ENCODE measurements around the gene IL2RA. TPM values are rescaled to one million over a fixed set of nuclear protein-coding genes. Genes with fewer than 3 reads are reported as not detected.

IL2RA gene
- total and polyA plus RNA-seq, 10 of the 15 experiments (the other 5 are each of a cell fraction or from before 2014, with no cell fraction given), result 2.2 to 6.0 (median 4.9) TPM

DNA sequence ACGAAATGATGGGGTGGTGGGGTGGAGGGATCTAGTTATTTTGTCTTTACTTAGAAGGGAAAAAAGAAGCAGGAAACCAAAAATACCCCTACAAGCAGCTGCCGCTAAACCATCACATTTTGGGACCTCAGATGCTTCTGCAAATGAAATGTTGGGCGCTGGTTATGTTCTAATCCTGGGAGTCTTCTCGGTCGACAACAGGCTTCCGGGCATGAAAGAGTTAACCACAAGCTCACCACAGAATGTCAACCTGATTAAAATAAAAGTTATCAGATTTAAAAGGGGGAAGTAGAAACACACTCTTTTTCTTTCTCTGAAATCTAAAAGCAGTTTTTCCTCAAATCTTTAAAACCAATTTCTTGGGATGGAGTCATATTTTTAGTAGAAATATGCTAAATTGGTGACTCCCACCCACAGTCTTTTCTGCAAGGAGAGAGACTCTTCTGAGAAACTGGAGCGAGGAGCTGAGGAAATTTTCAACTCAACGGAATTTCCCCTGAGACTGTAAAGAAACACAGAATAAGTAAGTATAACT lies 16.8 kb downstream of the IL2RA start:
- ChIA-PET CTCF (interaction anchor here (3.0 to 10.2 kb wide), 2 partner anchors 31 to 40 kb away, joined by 17 to 95 read pairs; no protein-coding TSS in a partner anchor), RAD21 (ENCODE audit: unreplicated experiment) (interaction anchor here (0.9 to 1.4 kb wide), 5 partner anchors 8 to 32 kb away, joined by 3 to 8 read pairs (median 4); no protein-coding TSS in a partner anchor), POLR2A (interaction anchor here (0.6 to 1.1 kb wide), 2 partner anchors 11 to 125 kb away, joined by 3 to 5 read pairs; no protein-coding TSS in a partner anchor), SMC1A (ENCODE audit: uncharacterized antibody, unreplicated experiment) (interaction anchor here (0.7 to 7.1 kb wide), 6 partner anchors 12 to 41 kb away, joined by 3 to 53 read pairs (median 4); no protein-coding TSS in a partner anchor)
- H3K4me3 ChIP-seq, result peak overlapping the region; percentile 9; the same call in 1 of the 2 replicates
- peak overlapping the region; percentile 5; the same call in 1 of the 2 replicates for H2AFZ ChIP-seq (ENCODE audit: control insufficient read depth, low read depth, low read length)
- H4K20me1 ChIP-seq (ENCODE audit: control insufficient read depth, insufficient read depth), result no peaks in the 10 kb centered on the region
- DNase-seq (ENCODE audit: low read depth, low spot score) (no peak), ATAC-seq (peak; percentile 51), FAIRE-seq (no peak)
- WGBS (ENCODE audit: insufficient coverage, insufficient replicate concordance, low lambda C conversion rate, missing lambda C conversion rate), result under 1% methylated on average over 8 of the region's 8 CpGs
- H3K27ac ChIP-seq (ENCODE audit: control insufficient read depth, insufficient read depth), result no peak overlapping the region; the same call in 1 of the 2 replicates
- no peaks in the 10 kb centered on the region for H3K27me3 ChIP-seq (replicated peaks in 1 of 2; ENCODE audit: control insufficient read depth in 2 of 2, insufficient read depth in 2 of 2, low read length in 1 of 2)
- no peaks in the 10 kb centered on the region for H3K79me2 ChIP-seq (ENCODE audit: control insufficient read depth, insufficient read depth, low read length)
- peaks cover 44% of the 10 kb centered on the region for H3K4me1 ChIP-seq (ENCODE audit: control insufficient read depth, insufficient read depth, low read length)
- H3K36me3 ChIP-seq (ENCODE audit: control insufficient read depth in 2 of 2, insufficient read depth in 2 of 2, low read length in 1 of 2), result no peaks in the 10 kb centered on the region; a peak in 1 of 4 replicates
- in situ Hi-C loops (cut with MboI), result no loop called here
- BruUV-seq (replicated peaks), result no TSS peak
- intact Hi-C loops (cut with micrococcal nuclease; ENCODE audit: unreplicated experiment), result no loop called here
- H3K4me2 ChIP-seq (ENCODE audit: control insufficient read depth, insufficient read depth), result peak overlapping the region; percentile 75
- no peaks in the 10 kb centered on the region for H3K9me3 ChIP-seq (replicated peaks; ENCODE audit: control insufficient read depth, insufficient read depth, low read length)
- H3K9ac ChIP-seq (ENCODE audit: control insufficient read depth, insufficient read depth, low read length), result no peak overlapping the region
- TF ChIP-seq MTA2 (IDR thresholded peaks at IDR 0.05; ENCODE audit: low read depth) (peak; percentile 73), MTA3 (IDR thresholded peaks at IDR 0.05; ENCODE audit: borderline replicate concordance, low read length) (0 out of 2 replicates have a peak, but pooled peaks have one; percentile 28), CBFB (IDR thresholded peaks at IDR 0.05; ENCODE audit: low read depth) (peak; percentile 76), NBN (IDR thresholded peaks at IDR 0.05) (0 out of 2 replicates have a peak, but pooled peaks have one; percentile 20), NFIC (IDR thresholded peaks at IDR 0.05; ENCODE audit: low read depth, low read length) (peak; percentile 70), NR2C1 (IDR thresholded peaks at IDR 0.05) (no peak), YY1 (IDR thresholded peaks at IDR 0.05; ENCODE audit: low read depth, low read length) (no peak), FOXK2 (IDR thresholded peaks at IDR 0.05) (no peak), BHLHE40 (IDR thresholded peaks at IDR 0.05; ENCODE audit: borderline replicate concordance in 1 of 2, low read depth in 2 of 2, low read length in 1 of 2) (0 out of 4 replicates have a peak, but pooled peaks of 1 of the 2 experiments have one; percentile 3), SMC3 (IDR thresholded peaks at IDR 0.05; ENCODE audit: borderline replicate concordance, low read length) (no peak), RUNX3 (IDR thresholded peaks at IDR 0.05; ENCODE audit: low read length) (peak; percentile 93), SIX5 (IDR thresholded peaks at IDR 0.05; ENCODE audit: low read depth, low read length, severe bottlenecking) (no peak), ZSCAN29 (IDR thresholded peaks at IDR 0.05) (no peak), DPF2 (IDR thresholded peaks at IDR 0.05) (0 out of 2 replicates have a peak, but pooled peaks have one; percentile 46)
- TF ChIP-seq, protein P1, sequence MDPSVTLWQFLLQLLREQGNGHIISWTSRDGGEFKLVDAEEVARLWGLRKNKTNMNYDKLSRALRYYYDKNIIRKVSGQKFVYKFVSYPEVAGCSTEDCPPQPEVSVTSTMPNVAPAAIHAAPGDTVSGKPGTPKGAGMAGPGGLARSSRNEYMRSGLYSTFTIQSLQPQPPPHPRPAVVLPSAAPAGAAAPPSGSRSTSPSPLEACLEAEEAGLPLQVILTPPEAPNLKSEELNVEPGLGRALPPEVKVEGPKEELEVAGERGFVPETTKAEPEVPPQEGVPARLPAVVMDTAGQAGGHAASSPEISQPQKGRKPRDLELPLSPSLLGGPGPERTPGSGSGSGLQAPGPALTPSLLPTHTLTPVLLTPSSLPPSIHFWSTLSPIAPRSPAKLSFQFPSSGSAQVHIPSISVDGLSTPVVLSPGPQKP (IDR thresholded peaks at IDR 0.05; ENCODE audit: low read depth, low read length), result no peak
- TF ChIP-seq, protein P2, sequence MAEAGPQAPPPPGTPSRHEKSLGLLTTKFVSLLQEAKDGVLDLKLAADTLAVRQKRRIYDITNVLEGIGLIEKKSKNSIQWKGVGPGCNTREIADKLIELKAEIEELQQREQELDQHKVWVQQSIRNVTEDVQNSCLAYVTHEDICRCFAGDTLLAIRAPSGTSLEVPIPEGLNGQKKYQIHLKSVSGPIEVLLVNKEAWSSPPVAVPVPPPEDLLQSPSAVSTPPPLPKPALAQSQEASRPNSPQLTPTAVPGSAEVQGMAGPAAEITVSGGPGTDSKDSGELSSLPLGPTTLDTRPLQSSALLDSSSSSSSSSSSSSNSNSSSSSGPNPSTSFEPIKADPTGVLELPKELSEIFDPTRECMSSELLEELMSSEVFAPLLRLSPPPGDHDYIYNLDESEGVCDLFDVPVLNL (IDR thresholded peaks at IDR 0.05; ENCODE audit: low read depth, low read length), result no peak
- TF ChIP-seq, protein P3, sequence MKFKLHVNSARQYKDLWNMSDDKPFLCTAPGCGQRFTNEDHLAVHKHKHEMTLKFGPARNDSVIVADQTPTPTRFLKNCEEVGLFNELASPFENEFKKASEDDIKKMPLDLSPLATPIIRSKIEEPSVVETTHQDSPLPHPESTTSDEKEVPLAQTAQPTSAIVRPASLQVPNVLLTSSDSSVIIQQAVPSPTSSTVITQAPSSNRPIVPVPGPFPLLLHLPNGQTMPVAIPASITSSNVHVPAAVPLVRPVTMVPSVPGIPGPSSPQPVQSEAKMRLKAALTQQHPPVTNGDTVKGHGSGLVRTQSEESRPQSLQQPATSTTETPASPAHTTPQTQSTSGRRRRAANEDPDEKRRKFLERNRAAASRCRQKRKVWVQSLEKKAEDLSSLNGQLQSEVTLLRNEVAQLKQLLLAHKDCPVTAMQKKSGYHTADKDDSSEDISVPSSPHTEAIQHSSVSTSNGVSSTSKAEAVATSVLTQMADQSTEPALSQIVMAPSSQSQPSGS (IDR thresholded peaks at IDR 0.05; ENCODE audit: low read length), result peak; percentile 67
- TF ChIP-seq, protein P4, sequence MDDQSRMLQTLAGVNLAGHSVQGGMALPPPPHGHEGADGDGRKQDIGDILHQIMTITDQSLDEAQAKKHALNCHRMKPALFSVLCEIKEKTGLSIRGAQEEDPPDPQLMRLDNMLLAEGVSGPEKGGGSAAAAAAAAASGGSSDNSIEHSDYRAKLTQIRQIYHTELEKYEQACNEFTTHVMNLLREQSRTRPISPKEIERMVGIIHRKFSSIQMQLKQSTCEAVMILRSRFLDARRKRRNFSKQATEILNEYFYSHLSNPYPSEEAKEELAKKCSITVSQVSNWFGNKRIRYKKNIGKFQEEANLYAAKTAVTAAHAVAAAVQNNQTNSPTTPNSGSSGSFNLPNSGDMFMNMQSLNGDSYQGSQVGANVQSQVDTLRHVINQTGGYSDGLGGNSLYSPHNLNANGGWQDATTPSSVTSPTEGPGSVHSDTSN (IDR thresholded peaks at IDR 0.05; ENCODE audit: insufficient replicate concordance, low read depth, low read length), result no peak
- TF ChIP-seq, protein P5, sequence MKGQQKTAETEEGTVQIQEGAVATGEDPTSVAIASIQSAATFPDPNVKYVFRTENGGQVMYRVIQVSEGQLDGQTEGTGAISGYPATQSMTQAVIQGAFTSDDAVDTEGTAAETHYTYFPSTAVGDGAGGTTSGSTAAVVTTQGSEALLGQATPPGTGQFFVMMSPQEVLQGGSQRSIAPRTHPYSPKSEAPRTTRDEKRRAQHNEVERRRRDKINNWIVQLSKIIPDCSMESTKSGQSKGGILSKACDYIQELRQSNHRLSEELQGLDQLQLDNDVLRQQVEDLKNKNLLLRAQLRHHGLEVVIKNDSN (IDR thresholded peaks at IDR 0.05; ENCODE audit: borderline replicate concordance, extremely low read length, insufficient read depth, low read depth, low read length), result no peak
